NCI-H2227 (cell line): Measurements from ENCODE around the gene INPP5K.
"Not testable (repeated sequence)": the region's sequence is repeated elsewhere in the genome, so short reads cannot be mapped to it uniquely, and the experiment has no call there.

Experiments used
- DNase-seq: peaks from one replicate; lab custom pipeline; 2025; ENCODE audit not compliant: unreplicated experiment; lab: John Stamatoyannopoulos, UW

The INPP5K gene

GRCh38 chr17:1508709-1509108, 7.7 kb downstream of the INPP5K start:
- DNase-seq: not testable (repeated sequence)

- no peak for DNase-seq
These were observed 9.7 kb downstream of the INPP5K start for GRCh38 chr17:1506649-1507267.

DNA sequence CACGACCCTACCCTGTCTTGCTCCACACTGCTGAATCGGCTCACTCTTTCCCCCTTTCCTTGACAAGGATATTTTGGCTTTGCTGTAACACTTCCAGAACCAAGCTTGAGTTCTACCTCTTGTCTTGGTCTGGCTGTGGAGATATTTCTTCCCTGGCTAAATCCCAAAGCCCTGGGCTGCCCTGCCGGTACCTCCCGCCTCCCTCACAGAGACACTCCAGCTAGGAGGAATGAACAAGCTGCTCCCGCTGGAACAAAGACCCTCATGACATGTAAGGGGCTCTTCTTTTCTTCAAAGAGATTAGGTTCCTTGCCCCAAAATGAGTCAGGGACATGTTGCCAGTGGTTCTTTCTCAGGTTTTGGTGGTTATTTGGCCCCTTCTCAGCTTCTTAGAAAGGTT, 10.8 kb downstream of the INPP5K start:
- no peak for DNase-seq

GRCh38 chr17:1504866-1505265, 11.5 kb downstream of the INPP5K start:
- DNase-seq: no peak

GRCh38 chr17:1503699-1504098, 12.7 kb downstream of the INPP5K start:
- DNase-seq: no peak

DNA sequence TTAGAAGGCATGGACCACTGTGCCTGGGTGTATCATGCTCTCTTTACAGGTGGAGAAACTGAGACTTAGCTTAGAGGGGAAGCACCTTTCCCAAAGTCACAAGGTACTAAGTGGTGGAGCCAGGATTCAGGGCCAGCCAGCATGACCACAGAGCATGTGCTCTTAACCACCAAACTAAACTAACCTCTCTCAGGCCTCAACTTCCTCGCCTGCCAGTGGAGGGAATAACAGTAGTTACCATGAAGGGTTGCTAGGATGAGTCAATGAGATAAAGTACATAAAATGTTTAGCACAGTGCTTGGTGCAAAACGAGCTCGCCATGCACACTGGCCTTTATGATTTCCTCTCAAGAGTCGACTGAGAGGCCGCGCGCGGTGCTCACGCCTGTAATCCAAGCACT, 17.5 kb downstream of the INPP5K start:
- DNase-seq: no peak

DNA sequence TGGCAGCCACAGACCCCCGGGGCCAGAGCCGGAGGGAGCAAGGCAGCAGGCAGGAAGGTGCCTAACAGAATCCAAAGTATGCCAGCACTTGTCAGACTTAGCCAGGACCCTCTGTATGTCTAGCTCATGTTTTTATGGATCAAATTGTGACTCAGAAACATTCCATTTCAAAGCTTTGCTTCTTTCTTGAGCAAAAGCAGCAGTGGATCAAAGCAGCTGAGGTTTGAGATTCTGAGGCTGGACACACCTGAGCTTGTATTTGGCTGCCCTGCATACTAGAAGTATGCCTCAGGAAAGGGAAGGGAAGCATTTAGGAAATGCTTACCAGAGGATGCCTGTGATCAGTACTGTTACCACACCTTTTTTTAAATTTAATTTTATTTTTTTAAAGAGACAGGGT, 18.2 kb downstream of the INPP5K start:
- no peak for DNase-seq

GRCh38 chr17:1497831-1498230, 18.6 kb downstream of the INPP5K start:
- no peak for DNase-seq

- DNase-seq: no peak
These were observed 19.5 kb downstream of the INPP5K start for GRCh38 chr17:1496869-1497268.

GRCh38 chr17:1495265-1495989, 21.0 kb downstream of the INPP5K start:
- DNase-seq: no peak

DNA sequence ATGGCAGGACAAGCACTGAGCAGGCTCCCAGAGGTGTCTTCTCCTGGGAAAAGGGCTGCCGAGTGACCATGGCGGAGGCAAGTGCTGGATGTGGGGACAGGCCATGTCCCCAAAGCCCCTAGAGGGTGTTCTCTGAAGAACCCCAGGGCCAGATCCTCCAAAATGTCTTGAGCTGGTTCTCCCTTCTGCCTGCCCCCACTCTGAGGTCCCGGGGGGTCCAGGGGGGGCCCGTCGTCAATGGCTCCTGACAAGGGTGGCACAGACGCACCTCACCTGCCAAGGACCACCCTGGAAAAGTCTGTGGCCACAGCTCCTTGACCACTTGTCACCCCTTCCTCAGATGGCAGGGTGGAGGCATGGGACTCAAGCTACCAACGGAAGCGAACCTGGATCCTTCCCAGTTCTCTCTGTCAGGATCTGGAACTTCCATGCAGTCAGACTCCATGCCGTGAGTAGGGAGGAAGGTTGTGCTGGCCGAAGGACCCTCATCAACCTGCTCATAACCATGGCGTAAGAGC, 21.6 kb downstream of the INPP5K start:
- DNase-seq: no peak

DNA sequence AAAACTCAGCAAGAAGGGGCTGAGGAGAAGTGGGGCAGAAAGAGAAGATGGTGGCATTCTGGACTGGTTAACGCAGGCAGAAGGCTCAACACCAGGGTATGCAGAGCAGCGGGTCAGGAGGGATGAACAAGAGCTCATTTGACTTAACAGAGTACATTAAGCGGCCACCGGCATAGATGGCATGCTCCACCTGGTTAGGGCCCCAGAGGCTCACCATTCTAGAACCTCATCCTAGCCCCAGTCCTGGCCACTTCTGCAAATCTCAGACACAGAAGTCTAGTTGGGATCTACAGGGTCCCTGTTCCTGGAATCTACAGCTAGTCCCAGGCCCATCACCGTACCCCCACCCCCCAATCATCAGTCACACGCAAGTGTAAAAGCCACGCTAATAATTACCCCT, 22.2 kb downstream of the INPP5K start:
- no peak for DNase-seq

DNA sequence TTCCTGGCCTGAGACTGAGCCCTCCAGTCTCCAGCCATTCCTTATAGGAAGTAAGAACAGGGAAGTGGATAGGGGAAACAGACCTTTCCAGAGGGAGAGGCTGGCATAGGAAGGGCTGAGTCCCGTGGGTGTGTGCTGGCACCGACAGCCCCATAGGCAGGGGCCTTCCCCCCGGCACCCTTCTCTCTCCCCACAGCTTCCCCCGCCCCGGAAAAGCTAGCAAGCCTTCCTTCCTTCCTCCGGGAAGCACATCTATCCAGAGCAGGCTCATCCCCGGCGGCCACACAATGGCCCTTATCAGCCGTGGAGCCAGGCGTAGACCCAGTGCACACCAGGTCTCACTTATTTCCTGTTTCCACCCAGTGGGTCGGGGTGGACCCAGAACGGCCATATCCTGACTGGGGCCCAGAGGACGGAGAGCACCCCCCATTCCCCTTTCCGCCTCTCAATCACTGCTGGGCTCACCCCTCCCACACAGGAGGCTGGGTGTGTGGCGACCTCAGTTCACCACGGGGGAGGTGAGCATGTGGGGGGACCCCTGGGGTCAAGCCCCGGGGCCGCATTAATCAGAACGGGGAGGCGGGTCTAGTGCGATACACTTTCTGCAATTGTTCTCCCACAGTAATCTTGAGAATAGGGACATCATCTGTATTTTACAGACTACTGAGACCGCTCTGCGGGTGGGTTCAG, 23.0 kb downstream of the INPP5K start:
- no peak for DNase-seq

DNA sequence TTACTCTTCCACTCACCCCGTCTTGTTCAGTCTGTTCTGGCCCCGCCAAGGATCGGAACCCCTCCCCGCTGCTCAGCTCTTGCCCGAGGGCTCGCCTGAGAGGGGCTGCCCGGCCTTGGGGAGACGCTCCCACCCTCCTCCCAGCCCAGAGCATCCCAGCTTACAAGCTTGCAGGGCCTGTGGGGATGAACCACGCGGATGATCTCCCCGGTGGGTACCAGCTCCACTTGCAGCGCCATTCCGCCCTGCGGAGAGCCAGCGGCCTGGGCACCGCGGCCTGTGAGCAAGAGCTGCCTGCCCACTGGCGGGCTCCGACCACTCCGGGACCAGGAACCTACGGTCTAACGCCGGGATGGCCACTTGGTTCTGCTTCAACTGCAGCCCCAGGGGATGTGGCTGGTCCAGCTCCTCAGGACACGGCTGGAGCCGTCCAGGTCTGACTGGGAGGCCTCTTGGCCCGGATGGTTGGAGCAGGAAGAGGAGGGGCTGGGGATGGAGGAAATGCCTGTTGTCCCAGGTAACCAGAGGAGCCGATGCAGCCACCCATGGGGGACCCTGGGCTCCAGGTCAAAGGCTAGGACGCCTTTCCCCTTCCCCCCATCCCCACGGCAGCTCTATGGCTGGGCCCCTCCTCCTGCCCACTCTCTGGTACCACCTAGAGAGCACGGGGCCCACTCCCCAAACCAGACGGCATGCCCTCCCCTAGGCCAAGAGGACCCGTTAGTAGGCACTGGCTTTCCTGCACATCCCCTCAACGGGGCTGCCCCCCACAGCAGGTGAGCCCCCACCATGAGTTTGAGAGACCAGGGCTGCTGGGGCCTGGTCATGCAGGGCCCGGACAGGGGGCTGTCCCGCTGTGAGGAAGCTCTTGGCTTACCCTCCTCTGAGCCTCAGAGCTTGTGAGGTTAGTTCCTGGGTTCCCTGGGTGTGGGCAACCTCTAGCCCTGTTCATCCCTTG, 23.9 kb downstream of the INPP5K start, which contains the start of gene MYO1C:
MYO1C (minus strand) TSS at position 438 of the 958 bp plus-strand sequence; CDS start at position 239, 199 bp downstream.
- DNase-seq: peak; percentile 10

GRCh38 chr17:1491443-1492248, 24.8 kb downstream of the INPP5K start:
- DNase-seq: peak; percentile 58

DNA sequence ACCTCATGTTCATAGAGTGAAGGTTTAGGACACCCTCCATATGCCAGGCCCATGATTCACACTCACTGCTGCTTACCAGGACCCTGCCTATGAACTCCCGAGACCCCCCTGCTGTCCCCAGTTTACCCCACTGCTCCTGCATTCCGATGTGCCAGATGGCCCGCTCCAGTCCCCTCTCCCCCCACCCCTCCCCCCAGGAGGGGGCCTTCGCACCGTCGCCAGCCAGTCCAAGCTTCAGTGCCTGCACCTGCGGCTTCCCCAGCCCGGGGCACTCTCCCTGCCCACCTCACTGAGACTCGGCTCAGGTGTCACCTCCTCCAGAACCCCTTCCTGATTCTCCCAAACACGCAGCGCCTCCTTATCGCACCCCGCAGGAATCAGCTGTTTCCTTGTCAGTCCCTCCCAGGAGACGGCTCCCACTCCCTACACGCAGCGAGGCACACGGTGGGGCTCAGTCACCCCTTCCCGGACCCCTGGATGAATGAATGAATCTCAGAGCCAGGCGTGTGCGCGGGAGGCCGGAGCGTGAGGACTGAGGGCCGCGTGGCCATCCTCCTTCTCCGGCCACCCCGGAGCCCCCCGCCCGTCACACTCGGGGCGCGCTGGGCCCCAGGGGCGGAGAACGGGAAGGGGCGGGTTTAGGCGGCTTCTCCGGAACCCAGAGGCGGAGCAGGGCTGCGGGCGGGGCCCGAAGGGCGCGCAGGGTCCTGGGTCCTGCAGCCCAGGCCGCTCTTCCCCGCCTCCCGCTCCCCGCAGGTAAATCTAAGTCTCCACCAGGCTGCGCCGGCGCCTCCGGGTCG, 25.6 kb downstream of the INPP5K start:
- DNase-seq: peak; percentile 67

DNA sequence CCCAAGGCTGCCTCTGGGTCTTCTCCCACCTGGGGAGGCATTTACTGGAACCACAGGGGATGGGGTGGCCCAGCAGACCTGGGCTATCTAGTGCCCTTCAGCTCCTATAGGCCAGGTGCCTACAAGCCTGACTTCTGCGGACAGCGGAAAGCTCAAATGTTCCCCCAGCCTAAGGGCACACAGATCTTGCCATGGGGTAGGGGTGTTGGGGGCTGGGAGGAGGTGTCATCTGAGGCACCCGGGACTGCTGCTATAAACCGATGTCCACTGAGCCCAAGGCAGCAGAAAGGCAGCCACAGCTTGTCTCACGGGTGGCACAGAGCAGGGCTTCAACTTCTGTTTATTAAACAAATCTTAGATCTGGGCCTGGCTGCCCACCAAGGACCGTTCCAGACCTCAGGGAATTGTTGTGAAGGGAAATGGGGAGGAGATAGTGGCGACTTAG, 27.6 kb downstream of the INPP5K start:
- no peak for DNase-seq

DNA sequence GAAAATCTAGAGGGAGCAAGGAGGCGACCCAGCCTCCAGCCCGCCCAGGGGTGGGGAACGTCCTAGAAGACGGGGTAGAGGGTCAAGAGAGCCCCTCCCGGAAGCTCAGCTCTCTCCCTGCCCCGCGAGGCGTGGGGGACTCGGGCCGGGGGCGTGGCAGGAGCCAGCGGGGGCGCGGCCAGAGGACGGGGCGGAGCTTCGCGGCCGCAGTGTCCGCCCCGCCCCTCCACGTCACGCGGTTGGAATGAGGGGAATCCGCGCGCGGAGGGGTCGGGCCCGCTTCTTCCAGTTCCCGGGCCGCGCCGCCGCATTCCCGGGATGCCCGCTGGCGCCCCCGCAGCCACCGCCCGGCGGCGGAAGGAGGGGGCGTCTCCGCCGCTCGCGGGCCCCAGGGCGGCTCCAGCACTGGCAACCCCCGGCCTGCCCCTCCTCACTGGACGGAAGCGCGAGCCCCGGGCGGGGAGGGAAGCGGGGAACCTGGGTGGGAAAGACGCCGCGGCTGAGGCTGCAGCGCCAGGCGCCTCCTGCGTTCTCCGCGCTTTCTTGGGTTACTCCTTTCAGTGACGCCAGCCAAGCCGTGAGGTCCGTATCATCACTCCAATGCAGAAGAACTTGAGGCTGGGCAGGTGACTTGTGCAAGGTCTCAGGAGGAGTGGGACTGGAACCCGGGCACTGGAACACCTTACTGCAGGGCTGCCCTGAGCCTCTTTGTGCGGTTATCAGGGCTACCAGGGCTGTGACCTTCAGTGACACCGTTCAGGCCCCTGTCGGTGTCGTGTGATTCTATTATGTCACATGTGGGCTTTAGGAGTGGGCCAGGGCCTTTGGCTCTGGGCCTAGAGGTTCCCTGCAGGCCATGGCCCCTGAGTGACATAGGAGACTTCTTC, 28.2 kb downstream of the INPP5K start:
- peak; percentile 90 for DNase-seq
